SK-N-MC (cell line): Measurements from ENCODE around the gene S1PR2.

Experiments used
- DNase-seq: peaks from one replicate; pipeline ENCODE4 v3.0.0-alpha.2; 2011; ENCODE audit warnings: low read depth, low spot score
- H3K27ac ChIP-seq: fragments of 200-600 bp; sonication (generic); 2 replicates; pipeline ENCODE4 v1.5.1; 2016; ENCODE audit warnings: mixed run types
- H3K36me3 ChIP-seq: fragments of 200-600 bp; sonication (generic); 2 replicates; pipeline ENCODE4 v1.6.1; 2017; ENCODE audit warnings: antibody characterized with exemption, low read length, mixed read lengths; ENCODE audit not compliant: insufficient read depth
- H3K4me3 ChIP-seq: fragments of 200-600 bp; sonication (generic); 2 replicates; pipeline ENCODE4 v1.5.1; 2016
- H3K9ac ChIP-seq: fragments of 200-600 bp; sonication (generic); 2 replicates; pipeline ENCODE4 v1.8.0; 2017; ENCODE audit warnings: mixed run types, mixed read lengths; ENCODE audit not compliant: insufficient read length
- H3K9me3 ChIP-seq: fragments of 200-600 bp; sonication (generic); 2 replicates; pipeline ENCODE4 v1.6.1; 2017; ENCODE audit warnings: low read depth, mild to moderate bottlenecking, antibody characterized with exemption, low read length, moderate library complexity, mixed read lengths
- EZH2 ChIP-seq: fragments of 200-600 bp; sonication (generic); IDR thresholded peaks from one replicate; pipeline ENCODE4 v1.6.1; 2017; ENCODE audit warnings: antibody characterized with exemption
- FOXP2 ChIP-seq: optimal IDR thresholded peaks from 2 replicates; pipeline ENCODE3; 2011; ENCODE audit warnings: mild to moderate bottlenecking, moderate library complexity; ENCODE audit not compliant: insufficient read depth; ENCODE audit errors: extremely low read length, control extremely low read depth
- POLR2AphosphoS5 ChIP-seq: IDR thresholded peaks from 2 replicates; pipeline ENCODE4 v1.6.1; 2012; ENCODE audit warnings: mild to moderate bottlenecking, low read depth, low read length, borderline replicate concordance

Gene S1PR2

DNA sequence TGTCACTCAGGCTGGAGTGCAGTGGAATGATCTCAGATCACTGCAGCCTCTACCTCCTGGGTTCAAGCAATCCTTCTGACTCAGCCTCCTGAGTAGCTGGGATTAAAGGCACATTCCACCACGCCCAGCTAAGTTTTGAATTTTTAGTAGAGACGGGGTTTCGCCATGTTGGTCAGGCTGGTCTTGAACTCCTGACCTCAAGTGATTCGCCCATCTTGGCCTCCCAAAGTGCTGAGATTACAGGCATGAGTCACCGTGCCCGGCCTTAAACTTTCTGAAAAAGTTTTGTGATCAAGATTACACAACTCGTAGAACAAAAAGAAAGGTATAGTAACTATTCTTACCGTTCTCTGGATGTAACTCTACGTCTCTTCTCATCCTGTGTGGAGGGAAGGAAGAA, 57.6 kb downstream of the S1PR2 start:
- peaks cover 81% of the 10 kb centered on the region for H3K36me3 ChIP-seq
- no peak for TF ChIP-seq EZH2
- TF ChIP-seq FOXP2 = no peak
- TF ChIP-seq POLR2AphosphoS5 = no peak
- no peak for DNase-seq
- no peak overlapping the region for H3K9ac ChIP-seq
- no peak overlapping the region for H3K27ac ChIP-seq
- no peak overlapping the region for H3K4me3 ChIP-seq
- no peaks in the 10 kb centered on the region for H3K9me3 ChIP-seq
